ENCODE measurements around the gene TAAR6. TPM values are rescaled to one million over a fixed set of nuclear protein-coding genes. Genes with fewer than 3 reads are reported as not detected.
"Not testable (repeated sequence)": the region's sequence is repeated elsewhere in the genome, so short reads cannot be mapped to it uniquely, and the experiment has no call there.

The TAAR6 gene
- polyA plus RNA-seq, 1 of the 3 experiments (the other 2 are of a cell fraction), result not detected

- no peak within 1 kb of the TSS for H3K4me3 ChIP-seq (ENCODE audit: low read depth in 2 of 2, low read length in 1 of 2)
- no peaks in the 10 kb centered on the region for H3K9me2 ChIP-seq
- H3K27ac ChIP-seq (ENCODE audit: low read depth in 2 of 2, low read length in 1 of 2), result no peak within 1 kb of the TSS
- H3F3A ChIP-seq (replicated peaks; ENCODE audit: insufficient read depth), result no peaks in the 10 kb centered on the region
- ChIA-PET CTCF (interaction anchor here (1.5 to 2.9 kb wide), 3 partner anchors 11 to 273 kb away, joined by 3 to 11 read pairs (median 4); no protein-coding TSS in a partner anchor), POLR2A (no interaction called here)
- no peaks in the 10 kb centered on the region for H3K36me3 ChIP-seq (replicated peaks in 1 of 2; ENCODE audit: control insufficient read depth in 1 of 2, insufficient read depth in 2 of 2, low read length in 1 of 2)
- DNase-seq, result no peak
- no peaks in the 10 kb centered on the region for H3K79me2 ChIP-seq (ENCODE audit: insufficient read depth)
- H3K4me2 ChIP-seq, result no peak within 1 kb of the TSS
- 5% methylated on average over 2 of the region's 2 CpGs for WGBS (ENCODE audit: low lambda C conversion rate)
- H2AFZ ChIP-seq (ENCODE audit: low read depth), result no peak within 1 kb of the TSS
- peaks cover 18% of the 10 kb centered on the region for H3K27me3 ChIP-seq (ENCODE audit: insufficient read depth)
- no peaks in the 10 kb centered on the region for H3K4me1 ChIP-seq (ENCODE audit: control insufficient read depth in 1 of 2, insufficient read depth in 2 of 2, low read depth in 1 of 2, low read length in 1 of 2)
- TF ChIP-seq CHD2 (IDR thresholded peaks at IDR 0.05; ENCODE audit: low read length, partially characterized antibody), result no peak
- TF ChIP-seq IRF3 (IDR thresholded peaks at IDR 0.05; ENCODE audit: low read depth, low read length), result no peak
- no peak for TF ChIP-seq USF1 (IDR thresholded peaks at IDR 0.05; ENCODE audit: borderline replicate concordance, low read depth)
- no peak for TF ChIP-seq EZH2phosphoT487 (IDR thresholded peaks at IDR 0.05; ENCODE audit: borderline replicate concordance, low read depth)
- no peak within 1 kb of the TSS for H3K9ac ChIP-seq
- no peaks in the 10 kb centered on the region for H3K9me3 ChIP-seq
- no peaks in the 10 kb centered on the region for H4K20me1 ChIP-seq (ENCODE audit: insufficient read depth)
Measured at GRCh38 chr6:132552372-132552771, 17.8 kb upstream of the TAAR6 start, which contains the start of gene TAAR8. TSS of gene TAAR8 (plus strand) at chr6:132552672. CDS start at chr6:132552693, 21 bp downstream.

GRCh38 chr6:132560087-132560486 is 10.0 kb upstream of the TAAR6 start:
- POLR2A ChIA-PET; H3K9ac ChIP-seq; H3K4me1 ChIP-seq (ENCODE audit: control insufficient read depth in 1 of 2, insufficient read depth in 2 of 2, low read depth in 1 of 2, low read length in 1 of 2); H3K27me3 ChIP-seq (ENCODE audit: insufficient read depth); H3K36me3 ChIP-seq (replicated peaks in 1 of 2; ENCODE audit: control insufficient read depth in 1 of 2, insufficient read depth in 2 of 2, low read length in 1 of 2); H3K4me3 ChIP-seq (ENCODE audit: low read depth in 2 of 2, low read length in 1 of 2); H3K4me2 ChIP-seq; H3F3A ChIP-seq (replicated peaks; ENCODE audit: insufficient read depth); H3K79me2 ChIP-seq (ENCODE audit: insufficient read depth); H3K9me2 ChIP-seq; H3K27ac ChIP-seq (ENCODE audit: low read depth in 2 of 2, low read length in 1 of 2); H4K20me1 ChIP-seq (ENCODE audit: insufficient read depth); H2AFZ ChIP-seq (ENCODE audit: low read depth); H3K9me3 ChIP-seq; DNase-seq: not testable (repeated sequence)
- WGBS (ENCODE audit: low lambda C conversion rate), result under 1% methylated on average over 3 of the region's 3 CpGs
- CTCF ChIA-PET, result interaction anchor here (1.3 kb wide), 1 partner anchor 30 kb away, joined by 5 read pairs; no protein-coding TSS in a partner anchor

- Histone ChIP-seq H3F3A (replicated peaks; ENCODE audit: insufficient read depth) (no peaks in the 10 kb centered on the region), H3K4me3 (ENCODE audit: low read depth in 2 of 2, low read length in 1 of 2) (no peak overlapping the region), H3K27me3 (ENCODE audit: insufficient read depth) (peaks cover 6% of the 10 kb centered on the region; the same call in 1 of the 2 replicates), H3K9me2 (no peaks in the 10 kb centered on the region), H3K9ac (no peak overlapping the region), H2AFZ (ENCODE audit: low read depth) (no peak overlapping the region), H3K27ac (ENCODE audit: low read depth in 2 of 2, low read length in 1 of 2) (no peak overlapping the region), H3K4me2 (no peak overlapping the region), H3K9me3 (no peaks in the 10 kb centered on the region), H3K36me3 (replicated peaks in 1 of 2; ENCODE audit: control insufficient read depth in 1 of 2, insufficient read depth in 2 of 2, low read length in 1 of 2) (no peaks in the 10 kb centered on the region), H3K79me2 (ENCODE audit: insufficient read depth) (no peaks in the 10 kb centered on the region), H4K20me1 (ENCODE audit: insufficient read depth) (no peaks in the 10 kb centered on the region), H3K4me1 (ENCODE audit: control insufficient read depth in 1 of 2, insufficient read depth in 2 of 2, low read depth in 1 of 2, low read length in 1 of 2) (no peaks in the 10 kb centered on the region)
- no peak for DNase-seq
- ChIA-PET CTCF (no interaction called here), POLR2A (no interaction called here)
- WGBS (ENCODE audit: low lambda C conversion rate), result 6% methylated on average over 6 of the region's 6 CpGs
- TF ChIP-seq FOXJ3 (CRISPR knock-in tag; IDR thresholded peaks at IDR 0.05) (no peak), GATA2 (CRISPR knock-in tag; IDR thresholded peaks at IDR 0.05) (no peak), CHD2 (IDR thresholded peaks at IDR 0.05; ENCODE audit: low read length, partially characterized antibody) (no peak), MEF2A (IDR thresholded peaks at IDR 0.05; ENCODE audit: borderline replicate concordance, low read depth) (no peak), RAD21 (IDR thresholded peaks at IDR 0.05; ENCODE audit: low read length) (no peak), USF2 (IDR thresholded peaks at IDR 0.05; ENCODE audit: borderline replicate concordance, low read depth, low read length) (no peak), IRF3 (IDR thresholded peaks at IDR 0.05; ENCODE audit: low read depth, low read length) (no peak), FOSL2 (IDR thresholded peaks at IDR 0.05; ENCODE audit: borderline replicate concordance, low read depth) (no peak), TCF12 (IDR thresholded peaks at IDR 0.05) (no peak), ZBTB33 (IDR thresholded peaks at IDR 0.05; ENCODE audit: borderline replicate concordance, low read depth) (no peak), FOXM1 (IDR thresholded peaks at IDR 0.05; ENCODE audit: low read depth) (no peak), TAF1 (IDR thresholded peaks at IDR 0.05; ENCODE audit: borderline replicate concordance, low read depth, low read length) (no peak), JUND (IDR thresholded peaks at IDR 0.05) (no peak), RXRA (IDR thresholded peaks at IDR 0.05; ENCODE audit: borderline replicate concordance, low read depth) (no peak)
Measured at GRCh38 chr6:132566404-132566803, 3.7 kb upstream of the TAAR6 start.

All from SK-N-SH (cell line).